ENCODE data around the gene MLLT10.
A peak's percentile ranks its signal among the peaks of the same experiment; 100 is the strongest.

MLLT10 gene

GRCh38 chr10:21501731-21502347 lies 32.2 kb upstream of the MLLT10 start:
- DNase-seq (ENCODE audit: low spot score) = no peak

DNA sequence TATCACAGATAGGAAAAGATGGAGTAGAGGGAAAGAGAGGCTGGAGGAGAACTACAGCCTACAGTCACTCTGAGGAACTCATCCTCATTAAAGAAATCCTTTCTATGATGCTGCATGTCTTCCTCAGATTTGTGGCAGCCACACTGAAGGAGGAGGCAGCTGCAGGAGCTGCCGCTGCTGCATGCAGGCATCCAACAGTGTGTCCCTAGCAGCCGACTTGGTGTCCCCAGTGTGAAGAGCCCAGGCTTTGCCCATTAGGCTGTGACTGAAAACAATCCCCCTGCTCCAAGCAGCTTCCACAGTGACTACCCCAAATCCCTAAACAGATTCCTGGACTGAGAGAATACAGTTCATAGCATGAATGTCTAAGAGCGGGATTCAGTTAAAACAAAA lies 31.7 kb upstream of the MLLT10 start:
- DNase-seq (ENCODE audit: low spot score) = no peak

DNA sequence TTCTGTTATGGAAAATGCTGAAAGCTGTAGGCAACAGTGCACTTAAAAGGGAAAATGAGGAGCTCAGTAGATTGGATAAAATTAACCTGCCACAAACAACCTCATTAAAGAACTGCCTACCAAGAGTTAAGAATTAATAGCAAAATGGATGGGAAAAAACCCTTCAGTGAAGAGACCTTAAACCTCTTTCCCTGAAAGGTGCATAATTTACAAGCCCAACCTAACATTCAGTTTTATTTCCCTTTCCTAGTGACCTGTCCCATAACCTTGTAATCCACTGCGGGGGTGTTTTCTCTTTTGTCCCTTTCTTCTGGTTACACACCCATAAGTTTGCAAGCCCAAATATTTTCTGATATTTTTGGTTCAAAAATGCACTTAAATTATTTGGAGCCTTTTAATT lies 30.5 kb upstream of the MLLT10 start:
- DNase-seq (ENCODE audit: low spot score) = no peak

DNA sequence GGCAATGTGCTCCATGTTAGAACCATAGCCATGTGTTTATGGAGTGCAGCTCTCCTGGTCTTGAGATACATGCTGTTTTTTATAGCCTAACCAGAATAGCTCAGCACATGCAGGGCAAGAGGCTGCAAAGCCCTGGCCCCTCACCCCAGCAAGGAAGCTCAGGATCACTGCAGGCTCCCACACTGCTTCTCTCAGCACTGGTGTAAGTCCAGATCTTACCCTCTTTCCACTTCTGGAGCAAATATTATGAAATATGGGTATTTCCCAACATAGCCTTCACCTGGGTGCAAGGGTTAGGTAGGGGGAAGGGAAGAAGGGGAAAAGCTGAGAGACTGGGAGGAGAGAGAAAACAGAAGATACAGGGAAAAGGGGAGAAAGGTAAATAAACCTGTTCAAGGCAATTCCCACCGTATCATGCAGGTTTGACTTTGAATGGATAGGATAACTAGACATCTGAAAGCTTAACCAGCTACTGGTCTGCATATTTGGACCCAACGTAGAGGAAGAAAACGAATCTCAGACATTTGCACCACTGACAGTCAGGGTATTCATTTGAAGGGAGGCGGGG lies 28.2 kb upstream of the MLLT10 start:
- no peak for DNase-seq (ENCODE audit: low spot score)

- no peak for DNase-seq (ENCODE audit: low spot score)
Measured at GRCh38 chr10:21506351-21506750, 27.7 kb upstream of the MLLT10 start.

- no peak for DNase-seq (ENCODE audit: low spot score)
Measured at GRCh38 chr10:21507150-21507549, 26.9 kb upstream of the MLLT10 start.

DNA sequence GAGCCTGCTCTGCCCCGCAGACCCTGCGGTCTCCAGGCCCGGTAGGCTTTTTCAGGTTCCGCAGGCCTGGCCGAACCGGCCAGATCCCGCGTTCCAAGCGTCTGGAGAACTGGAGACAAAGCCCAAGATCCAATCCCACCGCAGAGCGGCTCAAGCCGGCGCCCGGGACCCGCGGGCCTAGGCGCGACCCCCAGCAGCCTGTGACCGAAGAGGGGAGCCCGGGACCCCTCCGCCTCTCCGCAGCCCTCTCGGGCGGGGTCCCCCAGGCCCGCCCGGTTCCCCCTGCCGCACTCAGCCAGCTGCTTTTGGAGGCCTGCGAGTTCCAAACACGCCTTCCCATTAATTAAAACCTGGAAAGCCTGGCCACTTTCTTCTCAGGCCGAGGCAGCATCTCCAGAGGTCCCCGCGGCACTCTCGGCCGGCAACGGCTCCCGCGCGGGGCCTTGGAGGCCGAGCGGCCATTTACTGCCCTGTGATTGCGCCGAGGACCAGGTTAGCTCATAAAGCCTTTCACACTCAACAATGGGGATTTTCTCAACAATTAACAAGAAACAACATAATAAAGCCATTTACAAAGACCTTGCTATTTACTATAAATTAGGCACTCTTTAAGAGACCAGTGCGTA lies 25.2 kb upstream of the MLLT10 start:
- no peak for DNase-seq (ENCODE audit: low spot score)

DNA sequence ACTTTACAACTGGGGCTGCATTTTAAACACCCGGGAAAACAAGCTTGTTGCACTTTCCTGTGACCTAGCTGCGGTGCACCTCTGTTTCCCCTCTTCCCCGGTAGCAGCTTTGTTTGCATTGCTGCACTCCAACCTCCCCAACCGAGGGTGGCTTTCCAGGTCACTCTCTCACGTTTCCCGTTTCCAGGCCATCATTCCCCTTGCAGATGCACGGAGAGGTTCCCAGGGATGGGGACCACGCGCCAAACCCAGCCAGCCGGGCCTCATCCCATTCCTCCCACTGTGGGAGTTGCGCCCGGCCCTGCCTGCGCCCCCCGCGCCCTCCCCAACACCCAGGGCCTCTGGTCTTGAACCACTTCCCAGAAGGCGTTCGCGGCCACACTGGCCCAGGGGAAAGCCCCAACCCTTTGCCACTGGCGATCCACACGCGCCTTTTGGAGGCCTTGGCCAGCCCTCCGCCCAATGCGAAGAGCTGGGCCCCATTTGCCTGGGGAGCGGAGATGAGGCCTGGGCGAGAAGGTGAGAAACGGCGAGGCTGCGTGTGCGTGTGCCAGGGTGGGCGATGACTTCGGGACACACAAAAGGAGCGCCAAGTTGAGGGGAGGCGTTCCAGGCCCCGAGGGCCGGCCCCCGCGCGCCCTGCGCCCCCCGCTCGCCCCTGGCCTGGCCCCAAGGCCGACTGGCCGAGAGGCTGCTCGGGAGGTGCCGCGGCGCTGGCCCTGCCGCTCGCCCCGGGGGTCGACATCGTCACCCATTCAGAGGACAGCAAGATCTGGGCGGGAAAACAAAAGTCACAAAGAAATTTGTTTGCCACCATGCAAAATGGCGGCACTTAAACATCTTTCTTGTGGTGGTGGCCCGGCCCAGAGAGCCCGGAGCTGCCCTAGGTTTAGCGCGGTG lies 24.4 kb upstream of the MLLT10 start:
- no peak for DNase-seq (ENCODE audit: low spot score)

DNA sequence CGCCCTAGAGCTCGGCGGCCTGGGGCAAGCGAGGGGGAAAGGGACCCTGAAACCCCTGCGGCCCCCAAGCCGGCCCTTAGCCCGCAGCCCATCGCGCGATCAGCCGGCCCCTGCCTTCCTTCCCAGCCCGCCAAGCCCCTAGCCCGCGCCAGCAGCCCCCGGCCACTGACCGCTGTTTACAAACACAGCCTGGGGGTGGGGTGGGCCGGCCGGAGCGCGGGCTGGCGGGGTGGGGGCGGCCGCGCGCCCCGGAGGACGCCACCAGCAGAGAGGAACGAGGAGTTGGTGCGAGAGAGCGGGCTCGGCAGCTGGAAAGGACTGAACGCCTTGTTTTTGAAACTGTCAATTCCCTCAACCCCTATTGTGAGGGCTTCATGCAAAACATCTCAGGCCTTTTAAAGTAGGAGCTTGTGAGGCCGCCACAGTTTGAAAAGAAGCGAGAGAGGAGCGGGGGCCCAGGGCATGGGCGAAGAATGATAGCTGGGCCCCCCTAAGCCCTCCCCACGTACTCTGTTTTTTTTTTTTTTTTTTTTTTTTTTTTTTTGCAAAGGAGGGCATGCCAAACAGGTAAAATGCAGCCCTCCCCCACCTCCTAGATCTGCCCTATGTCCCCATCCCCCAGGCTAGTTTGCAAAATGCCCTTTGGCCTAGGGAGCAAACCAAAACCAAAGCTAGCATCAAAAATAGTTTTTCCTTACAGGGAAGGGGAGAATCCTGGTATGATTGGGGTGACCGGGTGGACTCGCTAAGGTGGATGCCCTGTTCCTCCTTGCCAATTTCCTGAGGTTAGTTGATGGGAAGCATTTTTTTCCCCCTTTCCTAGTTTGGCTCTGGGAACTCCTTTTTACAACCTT lies 23.6 kb upstream of the MLLT10 start:
- no peak for DNase-seq (ENCODE audit: low spot score)

DNA sequence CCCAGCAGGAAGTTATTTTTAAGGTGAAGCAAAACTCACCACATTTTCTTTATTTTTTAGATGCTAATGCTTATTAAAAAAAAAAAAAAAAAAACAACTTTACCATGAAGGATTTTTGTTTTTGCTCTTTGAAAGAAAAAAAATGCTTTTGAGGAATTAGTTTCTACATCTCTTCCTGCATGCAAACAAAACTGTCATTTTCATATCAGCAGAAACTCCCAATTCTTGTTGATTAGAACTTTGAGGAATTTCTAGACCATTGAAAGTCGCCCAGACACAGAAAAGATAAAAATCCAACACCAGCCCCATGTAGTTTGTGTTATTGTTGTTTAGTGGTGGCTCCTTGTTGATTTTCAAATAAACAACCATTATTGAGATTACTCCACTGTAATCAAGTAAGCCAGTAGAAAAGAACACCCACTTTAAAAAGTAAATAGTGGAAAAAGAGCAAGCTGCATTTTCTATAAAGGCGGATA lies 22.9 kb upstream of the MLLT10 start:
- DNase-seq (ENCODE audit: low spot score) = no peak

DNA sequence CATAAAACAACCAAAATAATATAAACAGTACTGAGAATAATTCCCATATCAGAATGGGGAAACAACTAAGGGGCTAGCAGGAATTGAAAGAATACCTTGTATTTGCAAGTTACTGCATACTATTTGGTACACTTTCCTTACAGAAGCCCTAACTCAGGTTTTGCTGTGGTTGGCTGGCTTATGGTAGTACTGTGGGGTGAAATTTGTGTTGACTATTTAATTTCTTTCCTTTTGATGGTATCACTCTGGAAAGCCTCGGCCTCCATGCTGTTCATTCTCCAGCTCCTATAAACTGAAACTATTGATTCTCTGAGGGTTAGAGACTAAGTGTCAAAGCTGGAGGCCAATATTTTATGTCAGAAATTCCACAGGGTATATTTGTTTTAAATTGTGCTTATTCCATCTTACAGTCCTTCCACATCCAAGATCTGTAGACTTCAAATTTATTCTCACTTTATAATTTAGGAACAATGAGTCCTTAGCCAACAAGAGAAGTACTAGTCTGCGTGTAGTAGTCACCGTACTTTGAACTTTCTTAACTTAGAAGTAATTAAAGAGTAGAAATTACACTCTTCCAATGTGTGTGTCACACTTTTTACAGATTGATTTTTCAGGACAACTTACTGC lies 22.0 kb upstream of the MLLT10 start:
- DNase-seq (ENCODE audit: low spot score) = no peak

- DNase-seq (ENCODE audit: low spot score) = no peak
Measured at GRCh38 chr10:21512573-21513404, 21.2 kb upstream of the MLLT10 start.

GRCh38 chr10:21513405-21513788 lies 20.6 kb upstream of the MLLT10 start:
- DNase-seq (ENCODE audit: low spot score) = no peak

DNA sequence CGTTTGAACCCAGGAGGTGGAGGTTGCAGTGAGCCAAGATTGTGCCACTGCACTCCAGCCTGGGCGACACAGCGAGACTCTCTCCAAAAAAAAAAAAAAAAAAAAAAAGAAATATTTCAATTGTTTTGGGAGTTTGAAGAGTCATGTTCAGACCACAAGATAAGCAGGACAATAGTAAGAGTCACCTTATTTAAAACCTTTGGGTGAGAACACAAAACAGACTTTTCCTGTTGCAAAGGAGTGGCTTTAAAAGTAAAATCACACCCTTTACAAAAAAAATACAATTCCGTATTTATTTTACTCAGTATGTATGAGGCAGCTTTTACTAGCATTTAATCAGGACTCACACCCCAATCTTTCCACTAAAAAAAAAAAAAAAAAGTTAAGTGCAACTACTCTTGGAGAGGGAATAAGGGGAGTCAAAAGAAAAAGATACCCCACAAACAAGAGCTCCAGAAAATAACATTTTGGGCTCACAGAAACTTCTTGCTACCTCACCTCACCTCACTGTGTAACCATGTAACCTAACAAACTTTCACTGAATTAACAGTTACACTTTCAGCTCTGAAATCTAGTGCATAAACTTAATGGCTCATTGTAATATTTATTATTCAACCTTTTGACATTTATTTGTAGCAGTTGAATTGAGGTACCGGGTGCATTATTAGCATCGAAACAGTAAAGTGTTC lies 19.8 kb upstream of the MLLT10 start:
- no peak for DNase-seq (ENCODE audit: low spot score)

GRCh38 chr10:21514818-21515351 lies 19.1 kb upstream of the MLLT10 start:
- DNase-seq (ENCODE audit: low spot score) = no peak

GRCh38 chr10:21515361-21516241 lies 18.4 kb upstream of the MLLT10 start:
- no peak for DNase-seq (ENCODE audit: low spot score)

GRCh38 chr10:21516242-21517131 lies 17.5 kb upstream of the MLLT10 start:
- DNase-seq (ENCODE audit: low spot score) = peak; percentile 38
